GM20431 (cell line): ENCODE data around the gene EEF1AKMT3.

Experiments
- in situ Hi-C: fragments of 300-500 bp; cut with MseI, MboI; formaldehyde crosslinking; loops from one replicate; pipeline ENCODE4 v1.15.0; 2020; ENCODE audit warnings: low sequenced_read_pairs; ENCODE audit not compliant: unreplicated experiment

The EEF1AKMT3 gene

GRCh38 chr12:57829025-57829777 lies 56.8 kb downstream of the EEF1AKMT3 start:
- in situ Hi-C loops = loop anchor here (5.0 kb wide), 1 partner anchor 73 kb away; no protein-coding TSS in a partner anchor

DNA sequence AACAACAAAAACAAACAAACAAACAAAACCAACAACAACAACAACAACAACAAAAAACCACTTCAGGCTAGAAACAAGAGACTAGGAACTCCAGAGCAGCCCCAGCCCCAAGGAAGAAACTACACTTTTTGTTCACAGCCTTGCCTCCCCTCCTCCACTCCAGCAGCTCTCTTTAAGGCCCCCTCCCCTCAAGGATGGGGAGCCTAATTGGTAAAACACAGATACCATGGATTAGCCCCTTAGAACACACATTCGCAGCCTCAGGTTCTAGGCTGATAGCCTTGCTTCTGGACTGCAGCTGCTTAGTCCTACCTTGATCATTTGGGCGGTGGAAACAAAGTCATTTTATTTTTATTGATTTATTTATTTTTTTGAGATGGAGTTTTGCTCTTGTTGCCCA lies 58.0 kb downstream of the EEF1AKMT3 start:
- in situ Hi-C loops = no loop called here
